Smooth muscle cell (in vitro differentiated cells): ENCODE measurements around the gene EEF1AKMT3. TPM values are rescaled to one million over a fixed set of nuclear protein-coding genes. Genes with fewer than 3 reads are reported as not detected.

Source experiments
- DNase-seq: peaks from one replicate; lab custom pipeline; 2025; ENCODE audit not compliant: unreplicated experiment; lab: John Stamatoyannopoulos, UW
- H2AFZ ChIP-seq: fragments of 200-600 bp; sonication (generic); 2 replicates; pipeline ENCODE4 v1.6.0; 2016; ENCODE audit warnings: antibody characterized with exemption, low read depth, mild to moderate bottlenecking
- H3F3A ChIP-seq: fragments of 200-600 bp; sonication (generic); 2 replicates; pipeline ENCODE4 v1.6.0; 2017; ENCODE audit warnings: antibody characterized with exemption, low read depth
- H3K27ac ChIP-seq: fragments of 200-600 bp; sonication (generic); 2 replicates; pipeline ENCODE4 v1.5.1; 2016; ENCODE audit warnings: low read depth, mild to moderate bottlenecking
- H3K27me3 ChIP-seq: fragments of 200-600 bp; sonication (generic); 2 replicates; pipeline ENCODE4 v1.6.1; 2016; ENCODE audit warnings: low read depth, mild to moderate bottlenecking
- H3K36me3 ChIP-seq: fragments of 200-600 bp; sonication (generic); 2 replicates; pipeline ENCODE4 v1.5.1; 2016; ENCODE audit warnings: low read depth
- H3K4me1 ChIP-seq: fragments of 200-600 bp; sonication (generic); 2 replicates; pipeline ENCODE4 v1.5.1; 2016; ENCODE audit warnings: low read depth
- H3K4me2 ChIP-seq: fragments of 200-600 bp; sonication (generic); 2 replicates; pipeline ENCODE4 v1.6.0; 2016; ENCODE audit warnings: mild to moderate bottlenecking
- H3K4me3 ChIP-seq: fragments of 200-600 bp; sonication (generic); 2 replicates; pipeline ENCODE4 v1.5.1; 2016; ENCODE audit warnings: mild to moderate bottlenecking
- H3K79me2 ChIP-seq: fragments of 200-600 bp; sonication (generic); 2 replicates; pipeline ENCODE4 v1.6.0; 2016; ENCODE audit warnings: low read depth, mild to moderate bottlenecking
- H3K9ac ChIP-seq: fragments of 200-600 bp; sonication (generic); 2 replicates; pipeline ENCODE4 v1.6.0; 2016; ENCODE audit warnings: low read depth
- H3K9me3 ChIP-seq: fragments of 200-600 bp; sonication (generic); replicated peaks from 2 replicates; pipeline ENCODE4 v1.5.1; 2016; ENCODE audit warnings: low read depth
- H4K20me1 ChIP-seq: fragments of 200-600 bp; sonication (generic); 2 replicates; pipeline ENCODE4 v1.6.0; 2016; ENCODE audit warnings: low read depth
- WGBS: methylation state at CpG from one replicate; pipeline ENCODE4 v1.1.7; 2016; ENCODE audit warnings: low lambda C conversion rate; 5-methylcytosine and 5-hydroxymethylcytosine counted together
- microRNA counts: library from miRNA; unstranded; fragments of <30 nt; microRNA quantifications from one replicate; lab custom pipeline; 2016
- microRNA-seq: library from miRNA; unstranded; fragments of <30 nt; microRNA quantifications from one replicate; pipeline ENCODE4, GENCODE V29; 2016; ENCODE audit warnings: borderline number of aligned reads
- polyA plus RNA-seq: library from polyadenylated mRNA; unstranded; fragments of >200 nt; fragmentation: Nextera tagmentation; extraction: Ambion mirVana; gene quantifications from 2 replicates; pipeline ENCODE4 v1.2.1, GENCODE V29; 2016
- small RNA-seq: library from RNA; depleted of rRNA; stranded (forward); fragments of <200 nt; gene quantifications from one replicate; pipeline ENCODE3, GENCODE V24; 2014
- total RNA-seq: library from RNA; depleted of rRNA; stranded (reverse); fragments of >200 nt; gene quantifications from 2 replicates; pipeline ENCODE4 v1.2.3, GENCODE V29; 2014
- TF ChIP-seq, protein P1 (sequence below): fragments of 200-600 bp; sonication (generic); IDR thresholded peaks from 2 replicates; pipeline ENCODE4 v1.5.1; 2017; ENCODE audit warnings: borderline replicate concordance, mild to moderate bottlenecking, antibody characterized with exemption; ENCODE audit not compliant: insufficient read depth, poor library complexity, severe bottlenecking

The EEF1AKMT3 gene
- total and polyA plus RNA-seq, 2 experiments from 2014 or later, result 8.0 to 9.0 TPM

DNA sequence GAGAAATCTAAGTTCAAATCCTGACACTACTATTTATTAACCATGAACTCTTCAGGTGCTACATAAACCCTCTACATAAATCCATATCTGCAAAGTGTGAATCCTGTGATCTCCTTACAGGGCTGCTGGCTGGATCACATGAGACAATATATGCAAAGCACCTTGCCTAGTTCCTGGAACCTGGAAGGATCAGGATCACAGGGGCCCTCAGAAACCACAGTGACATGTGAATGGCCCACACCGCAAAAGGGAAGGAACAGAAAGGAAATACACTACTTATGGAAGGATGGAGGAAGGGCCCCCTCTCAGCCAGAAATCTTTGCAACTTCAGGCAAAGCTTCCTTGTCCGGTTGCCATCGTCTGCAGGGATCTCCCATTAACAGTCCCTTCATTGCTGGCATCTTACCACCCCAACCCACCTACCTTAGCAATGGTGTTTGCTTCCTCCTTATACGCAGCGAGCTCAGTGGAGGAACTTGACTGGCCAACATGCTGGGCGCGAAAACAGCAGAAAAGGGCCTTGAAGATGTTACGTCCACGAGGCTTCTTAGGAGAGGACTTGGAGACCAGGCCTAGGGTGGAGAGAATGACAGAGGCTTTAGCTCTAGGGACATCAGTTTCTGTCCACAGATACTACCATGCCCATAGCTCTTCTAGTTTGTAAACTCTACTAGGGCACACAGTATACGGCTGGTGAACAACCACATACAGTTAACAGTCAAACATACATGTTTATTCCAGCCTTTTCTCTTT is 56.8 kb downstream of the EEF1AKMT3 start:
- no peak overlapping the region for H2AFZ ChIP-seq
- no peaks in the 10 kb centered on the region for H3K9me3 ChIP-seq
- H3F3A ChIP-seq, result peaks cover 10% of the 10 kb centered on the region
- peaks cover 100% of the 10 kb centered on the region for H4K20me1 ChIP-seq
- DNase-seq, result no peak
- H3K79me2 ChIP-seq, result peaks cover 81% of the 10 kb centered on the region
- no peak overlapping the region for H3K4me3 ChIP-seq
- peaks cover 12% of the 10 kb centered on the region for H3K36me3 ChIP-seq
- TF ChIP-seq, protein P1, sequence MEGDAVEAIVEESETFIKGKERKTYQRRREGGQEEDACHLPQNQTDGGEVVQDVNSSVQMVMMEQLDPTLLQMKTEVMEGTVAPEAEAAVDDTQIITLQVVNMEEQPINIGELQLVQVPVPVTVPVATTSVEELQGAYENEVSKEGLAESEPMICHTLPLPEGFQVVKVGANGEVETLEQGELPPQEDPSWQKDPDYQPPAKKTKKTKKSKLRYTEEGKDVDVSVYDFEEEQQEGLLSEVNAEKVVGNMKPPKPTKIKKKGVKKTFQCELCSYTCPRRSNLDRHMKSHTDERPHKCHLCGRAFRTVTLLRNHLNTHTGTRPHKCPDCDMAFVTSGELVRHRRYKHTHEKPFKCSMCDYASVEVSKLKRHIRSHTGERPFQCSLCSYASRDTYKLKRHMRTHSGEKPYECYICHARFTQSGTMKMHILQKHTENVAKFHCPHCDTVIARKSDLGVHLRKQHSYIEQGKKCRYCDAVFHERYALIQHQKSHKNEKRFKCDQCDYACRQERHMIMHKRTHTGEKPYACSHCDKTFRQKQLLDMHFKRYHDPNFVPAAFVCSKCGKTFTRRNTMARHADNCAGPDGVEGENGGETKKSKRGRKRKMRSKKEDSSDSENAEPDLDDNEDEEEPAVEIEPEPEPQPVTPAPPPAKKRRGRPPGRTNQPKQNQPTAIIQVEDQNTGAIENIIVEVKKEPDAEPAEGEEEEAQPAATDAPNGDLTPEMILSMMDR, result no peak
- WGBS, result 95% methylated on average over 10 of the region's 10 CpGs
- peaks cover 28% of the 10 kb centered on the region for H3K4me1 ChIP-seq
- H3K9ac ChIP-seq, result no peak overlapping the region
- no peaks in the 10 kb centered on the region for H3K27me3 ChIP-seq
- H3K27ac ChIP-seq, result no peak overlapping the region
- H3K4me2 ChIP-seq, result no peak overlapping the region

DNA sequence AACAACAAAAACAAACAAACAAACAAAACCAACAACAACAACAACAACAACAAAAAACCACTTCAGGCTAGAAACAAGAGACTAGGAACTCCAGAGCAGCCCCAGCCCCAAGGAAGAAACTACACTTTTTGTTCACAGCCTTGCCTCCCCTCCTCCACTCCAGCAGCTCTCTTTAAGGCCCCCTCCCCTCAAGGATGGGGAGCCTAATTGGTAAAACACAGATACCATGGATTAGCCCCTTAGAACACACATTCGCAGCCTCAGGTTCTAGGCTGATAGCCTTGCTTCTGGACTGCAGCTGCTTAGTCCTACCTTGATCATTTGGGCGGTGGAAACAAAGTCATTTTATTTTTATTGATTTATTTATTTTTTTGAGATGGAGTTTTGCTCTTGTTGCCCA is 58.0 kb downstream of the EEF1AKMT3 start:
- no peak overlapping the region for H3K27ac ChIP-seq
- H3K4me2 ChIP-seq, result no peak overlapping the region
- no peak overlapping the region for H3K9ac ChIP-seq
- H3K4me1 ChIP-seq, result peaks cover 37% of the 10 kb centered on the region
- TF ChIP-seq, protein P1, result no peak
- no peak overlapping the region for H3K4me3 ChIP-seq
- WGBS, result 97% methylated on average over 2 of the region's 2 CpGs
- H3K36me3 ChIP-seq, result peaks cover 12% of the 10 kb centered on the region
- H3K79me2 ChIP-seq, result peaks cover 93% of the 10 kb centered on the region
- no peaks in the 10 kb centered on the region for H3K27me3 ChIP-seq
- H4K20me1 ChIP-seq, result peaks cover 100% of the 10 kb centered on the region
- H3F3A ChIP-seq, result peaks cover 10% of the 10 kb centered on the region
- H3K9me3 ChIP-seq, result no peaks in the 10 kb centered on the region
- no peak for DNase-seq
- no peak overlapping the region for H2AFZ ChIP-seq

MicroRNA genes within 50 kb of the gene (microRNA counts, 767-probe panel; counts per million panel counts)
- microRNA hsa-miR-26a-5p (lab: Ali Mortazavi, UCI), result 8,276 counts per million, percentile 58 among the panel's probes with 10 or more counts

Small RNA genes lying within 50 kb of the gene (microRNA-seq; reads per million reads assigned to microRNA genes)
- gene MIR26A2 (296 reads per million, percentile 69 among the genes with 10 or more reads in this experiment), gene MIR6759 (not detected)

Small RNA genes lying within 50 kb of the gene (small RNA-seq; reads per million reads assigned to genes)
- gene MIR26A2, result 0.79 reads per million, percentile 26 among the genes with 10 or more reads in this experiment
- gene RNU6-1083P, result not detected

Other genes with a start within 250 kb of the EEF1AKMT3 start
- 3.7 and 9.1 TPM in 2 replicates for gene MBD6, start 249.8 kb upstream of the EEF1AKMT3 start, total RNA-seq
- 11.7 and 18.4 TPM in 2 replicates for gene MBD6, start 249.8 kb upstream of the EEF1AKMT3 start, polyA plus RNA-seq
- 88.0 and 107 TPM in 2 replicates for gene DCTN2, start 225.4 kb upstream of the EEF1AKMT3 start, total RNA-seq
- 119 and 127 TPM in 2 replicates for gene DCTN2, start 225.4 kb upstream of the EEF1AKMT3 start, polyA plus RNA-seq
- gene KIF5A, start 222.6 kb upstream of the EEF1AKMT3 start, total RNA-seq, result 2.2 and 2.8 TPM in 2 replicates
- 0.34 and 0.53 TPM in 2 replicates for gene KIF5A, start 222.6 kb upstream of the EEF1AKMT3 start, polyA plus RNA-seq
- gene PIP4K2C, start 181.4 kb upstream of the EEF1AKMT3 start, total RNA-seq, result 39.5 and 53.8 TPM in 2 replicates
- 33.3 and 41.1 TPM in 2 replicates for gene PIP4K2C, start 181.4 kb upstream of the EEF1AKMT3 start, polyA plus RNA-seq
- 28.9 and 29.4 TPM in 2 replicates for gene DTX3, start 167.8 kb upstream of the EEF1AKMT3 start, total RNA-seq
- gene DTX3, start 167.8 kb upstream of the EEF1AKMT3 start, polyA plus RNA-seq, result 43.0 and 48.2 TPM in 2 replicates
- gene ARHGEF25, start 161.2 kb upstream of the EEF1AKMT3 start, total RNA-seq, result 13.9 and 18.5 TPM in 2 replicates
- gene ARHGEF25, start 161.2 kb upstream of the EEF1AKMT3 start, polyA plus RNA-seq, result 1.5 and 3.8 TPM in 2 replicates
- gene B4GALNT1, start 139.4 kb upstream of the EEF1AKMT3 start, total RNA-seq, result 1.7 and 1.8 TPM in 2 replicates
- 2.1 and 5.6 TPM in 2 replicates for gene B4GALNT1, start 139.4 kb upstream of the EEF1AKMT3 start, polyA plus RNA-seq
- gene OS9, start 78.5 kb upstream of the EEF1AKMT3 start, total RNA-seq, result 236 and 374 TPM in 2 replicates
- gene OS9, start 78.5 kb upstream of the EEF1AKMT3 start, polyA plus RNA-seq, result 162 and 179 TPM in 2 replicates
- gene AGAP2, start 33.9 kb upstream of the EEF1AKMT3 start, total RNA-seq, result not detected in 2 replicates
- gene AGAP2, start 33.9 kb upstream of the EEF1AKMT3 start, polyA plus RNA-seq, result not detected in 2 replicates
- gene TSPAN31, start 27.6 kb upstream of the EEF1AKMT3 start, total RNA-seq, result 68.0 and 105 TPM in 2 replicates
- gene TSPAN31, start 27.6 kb upstream of the EEF1AKMT3 start, polyA plus RNA-seq, result 48.6 and 55.1 TPM in 2 replicates
- gene CDK4, start 20.3 kb upstream of the EEF1AKMT3 start, total RNA-seq, result 144 and 158 TPM in 2 replicates
- 215 and 235 TPM in 2 replicates for gene CDK4, start 20.3 kb upstream of the EEF1AKMT3 start, polyA plus RNA-seq
- gene MARCHF9, start 17.5 kb upstream of the EEF1AKMT3 start, total RNA-seq, result 6.5 and 8.6 TPM in 2 replicates
- gene MARCHF9, start 17.5 kb upstream of the EEF1AKMT3 start, polyA plus RNA-seq, result 3.7 and 6.8 TPM in 2 replicates
- 0.81 and 0.90 TPM in 2 replicates for gene CYP27B1, start 5.5 kb upstream of the EEF1AKMT3 start, total RNA-seq
- gene CYP27B1, start 5.5 kb upstream of the EEF1AKMT3 start, polyA plus RNA-seq, result 1.3 and 1.7 TPM in 2 replicates
- 4.1 and 7.7 TPM in 2 replicates for gene METTL1, start 509 bp upstream of the EEF1AKMT3 start, total RNA-seq
- 20.3 and 24.9 TPM in 2 replicates for gene METTL1, start 509 bp upstream of the EEF1AKMT3 start, polyA plus RNA-seq
- gene TSFM, start 10.2 kb downstream of the EEF1AKMT3 start, total RNA-seq, result 14.5 and 16.8 TPM in 2 replicates
- gene TSFM, start 10.2 kb downstream of the EEF1AKMT3 start, polyA plus RNA-seq, result 24.0 and 28.5 TPM in 2 replicates
- gene AVIL, start 46.1 kb downstream of the EEF1AKMT3 start, total RNA-seq, result 7.0 and 17.1 TPM in 2 replicates
- 1.2 and 9.1 TPM in 2 replicates for gene AVIL, start 46.1 kb downstream of the EEF1AKMT3 start, polyA plus RNA-seq
- gene CTDSP2, start 74.1 kb downstream of the EEF1AKMT3 start, total RNA-seq, result 77.4 and 86.7 TPM in 2 replicates
- 61.7 and 62.0 TPM in 2 replicates for gene CTDSP2, start 74.1 kb downstream of the EEF1AKMT3 start, polyA plus RNA-seq
- 2.7 and 3.9 TPM in 2 replicates for gene ATP23, start 169.0 kb downstream of the EEF1AKMT3 start, total RNA-seq
- gene ATP23, start 169.0 kb downstream of the EEF1AKMT3 start, polyA plus RNA-seq, result 9.8 and 10.4 TPM in 2 replicates